Activated T-helper 17 cell treated with anti-CD3 and anti-CD28 coated beads, Interleukin-2, amount 50 U/mL, for 72 hours (primary cell): ENCODE results near the gene MAGEE1. TPM values are rescaled to one million over a fixed set of nuclear protein-coding genes. Genes with fewer than 3 reads are reported as not detected.

Source experiments
- ATAC-seq: fragments of 150-1000 bp; cut with Tn5 transposase; replicated peaks from 2 replicates; pipeline ENCODE4 v1.10.0; 2021; ENCODE audit warnings: mild to moderate bottlenecking, moderate library complexity
- H3K27ac Mint-ChIP-seq: one replicate; pipeline ENCODE4 v1.8.0; 2022; ENCODE audit warnings: mixed read lengths
- H3K27me3 Mint-ChIP-seq: one replicate; pipeline ENCODE4 v1.8.0; 2022; ENCODE audit warnings: mixed read lengths
- H3K36me3 Mint-ChIP-seq: one replicate; pipeline ENCODE4 v1.8.0; 2022; ENCODE audit warnings: low read depth, mild to moderate bottlenecking, mixed read lengths
- H3K4me1 Mint-ChIP-seq: one replicate; pipeline ENCODE4 v1.8.0; 2022; ENCODE audit warnings: mixed read lengths
- H3K4me3 Mint-ChIP-seq: one replicate; pipeline ENCODE4 v1.8.0; 2022; ENCODE audit warnings: mild to moderate bottlenecking, mixed read lengths
- H3K9me3 Mint-ChIP-seq: one replicate; pipeline ENCODE4 v1.8.0; 2022; ENCODE audit warnings: mixed read lengths
- total RNA-seq, 2 donors: library from RNA; stranded (reverse); gene quantifications; one replicate each; pipeline ENCODE4 v1.2.3, GENCODE V29; 2022

Gene MAGEE1
- total RNA-seq = 1 to 10 TPM; 3.3 to 3.7 TPM

- H3K27ac Mint-ChIP-seq = peak within 1 kb of the TSS; percentile 73
- H3K4me1 Mint-ChIP-seq = peaks cover 7% of the 10 kb centered on the region
- no peaks in the 10 kb centered on the region for H3K9me3 Mint-ChIP-seq
- no peaks in the 10 kb centered on the region for H3K27me3 Mint-ChIP-seq
- peak; percentile 86 for ATAC-seq
- peak within 1 kb of the TSS; percentile 80 for H3K4me3 Mint-ChIP-seq
- no peaks in the 10 kb centered on the region for H3K36me3 Mint-ChIP-seq
These were observed at the start of gene MAGEE1 for GRCh38 chrX:76427560-76428242. Gene MAGEE1 (plus strand): TSS chrX:76427710. CDS start chrX:76427931, 221 bp downstream.

GRCh38 chrX:76398970-76399369 is 28.5 kb upstream of the MAGEE1 start:
- H3K9me3 Mint-ChIP-seq = no peaks in the 10 kb centered on the region

GRCh38 chrX:76407795-76408194 is 19.7 kb upstream of the MAGEE1 start:
- Mint-ChIP-seq H3K27ac (no peak overlapping the region), H3K4me3 (no peak overlapping the region), H3K4me1 (no peaks in the 10 kb centered on the region), H3K36me3 (no peaks in the 10 kb centered on the region), H3K27me3 (peaks cover 4% of the 10 kb centered on the region), H3K9me3 (no peaks in the 10 kb centered on the region)
- ATAC-seq = peak; percentile 64

More at GRCh38 chrX:76398970-76399369, 28.5 kb upstream of the MAGEE1 start:
- H3K4me1 Mint-ChIP-seq = no peaks in the 10 kb centered on the region
- ATAC-seq = no peak
- H3K27ac Mint-ChIP-seq = no peak overlapping the region
- H3K4me3 Mint-ChIP-seq = no peak overlapping the region
- H3K36me3 Mint-ChIP-seq = no peaks in the 10 kb centered on the region
- no peaks in the 10 kb centered on the region for H3K27me3 Mint-ChIP-seq

- Mint-ChIP-seq H3K4me3 (no peak overlapping the region), H3K9me3 (no peaks in the 10 kb centered on the region), H3K36me3 (no peaks in the 10 kb centered on the region), H3K27ac (no peak overlapping the region), H3K27me3 (no peaks in the 10 kb centered on the region), H3K4me1 (no peaks in the 10 kb centered on the region)
- no peak for ATAC-seq
These were observed 7.3 kb upstream of the MAGEE1 start for GRCh38 chrX:76420237-76420636.

GRCh38 chrX:76428243-76429130 is 977 bp downstream of the MAGEE1 start:
- ATAC-seq = peak; percentile 53
- H3K4me3 Mint-ChIP-seq = peak overlapping the region; percentile 80

GRCh38 chrX:76433219-76433618 is 5.7 kb downstream of the MAGEE1 start:
- Mint-ChIP-seq H3K27me3 (no peaks in the 10 kb centered on the region), H3K4me3 (peak overlapping the region; percentile 23), H3K27ac (no peak overlapping the region), H3K4me1 (peaks cover 7% of the 10 kb centered on the region), H3K9me3 (no peaks in the 10 kb centered on the region), H3K36me3 (no peaks in the 10 kb centered on the region)
- peak; percentile 81 for ATAC-seq

More at GRCh38 chrX:76428243-76429130, 977 bp downstream of the MAGEE1 start:
- H3K27ac Mint-ChIP-seq = peak overlapping the region; percentile 73
- no peaks in the 10 kb centered on the region for H3K36me3 Mint-ChIP-seq
- H3K4me1 Mint-ChIP-seq = peaks cover 7% of the 10 kb centered on the region
- no peaks in the 10 kb centered on the region for H3K9me3 Mint-ChIP-seq
- no peaks in the 10 kb centered on the region for H3K27me3 Mint-ChIP-seq

GRCh38 chrX:76434103-76434741 is 6.7 kb downstream of the MAGEE1 start:
- ATAC-seq = peak; percentile 51
- no peaks in the 10 kb centered on the region for H3K27me3 Mint-ChIP-seq

DNA sequence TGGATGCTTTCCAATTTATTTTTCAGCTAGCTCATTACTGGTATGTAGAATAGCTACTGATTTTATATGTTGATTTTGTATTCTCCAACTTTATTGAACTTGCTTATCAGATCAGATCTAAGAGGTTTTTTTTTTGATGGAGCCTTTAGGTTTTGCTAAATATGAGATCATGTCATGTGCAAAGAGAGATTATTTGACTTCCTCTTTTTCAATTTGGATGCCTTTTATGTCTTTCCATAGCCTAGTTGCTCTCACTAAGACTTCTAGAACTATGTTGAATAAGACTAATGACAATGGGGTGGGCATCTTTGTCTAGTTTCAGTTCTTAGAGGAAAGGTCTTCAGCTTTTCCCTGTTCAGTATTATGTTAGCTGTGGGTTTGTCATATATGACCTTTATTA is 11.7 kb downstream of the MAGEE1 start:
- no peak overlapping the region for H3K27ac Mint-ChIP-seq

More at GRCh38 chrX:76434103-76434741, 6.7 kb downstream of the MAGEE1 start:
- H3K4me3 Mint-ChIP-seq = peak overlapping the region; percentile 27
- H3K36me3 Mint-ChIP-seq = no peaks in the 10 kb centered on the region
- H3K9me3 Mint-ChIP-seq = peaks cover 3% of the 10 kb centered on the region
- no peak overlapping the region for H3K27ac Mint-ChIP-seq
- peaks cover 7% of the 10 kb centered on the region for H3K4me1 Mint-ChIP-seq

GRCh38 chrX:76453737-76454406 is 26.4 kb downstream of the MAGEE1 start:
- Mint-ChIP-seq H3K27me3 (no peaks in the 10 kb centered on the region), H3K4me3 (no peak overlapping the region), H3K9me3 (no peaks in the 10 kb centered on the region), H3K36me3 (no peaks in the 10 kb centered on the region), H3K27ac (no peak overlapping the region), H3K4me1 (no peaks in the 10 kb centered on the region)
- no peak for ATAC-seq

More for the DNA sequence above, 11.7 kb downstream of the MAGEE1 start:
- ATAC-seq = no peak
- Mint-ChIP-seq H3K4me3 (no peak overlapping the region), H3K9me3 (peaks cover 7% of the 10 kb centered on the region), H3K27me3 (no peaks in the 10 kb centered on the region), H3K36me3 (no peaks in the 10 kb centered on the region), H3K4me1 (no peaks in the 10 kb centered on the region)

GRCh38 chrX:76454456-76454927 is 27.0 kb downstream of the MAGEE1 start:
- no peaks in the 10 kb centered on the region for H3K9me3 Mint-ChIP-seq
- no peak overlapping the region for H3K27ac Mint-ChIP-seq
- H3K27me3 Mint-ChIP-seq = no peaks in the 10 kb centered on the region
- no peaks in the 10 kb centered on the region for H3K4me1 Mint-ChIP-seq
- H3K36me3 Mint-ChIP-seq = no peaks in the 10 kb centered on the region
- no peak overlapping the region for H3K4me3 Mint-ChIP-seq
- no peak for ATAC-seq

DNA sequence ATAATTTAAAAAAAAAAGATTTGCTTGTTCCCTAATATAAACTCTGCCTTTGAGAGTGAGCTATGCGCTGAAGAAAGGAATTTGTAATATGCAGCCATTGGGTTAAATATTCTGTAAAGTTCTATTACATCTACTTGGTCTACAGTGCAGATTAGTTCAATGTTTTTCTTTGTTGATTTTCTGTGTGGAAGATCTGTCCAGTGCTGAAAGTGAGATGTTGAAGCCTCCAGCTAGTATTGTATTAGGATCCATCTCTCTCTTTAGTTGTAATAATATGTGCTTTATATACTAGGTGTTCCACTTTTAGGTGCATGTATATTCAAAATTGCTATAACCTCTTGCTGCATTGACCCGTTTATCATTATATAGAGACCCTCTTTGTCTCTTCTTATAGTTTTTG is 49.8 kb downstream of the MAGEE1 start:
- ATAC-seq = no peak
- Mint-ChIP-seq H3K27ac (no peak overlapping the region), H3K27me3 (no peaks in the 10 kb centered on the region), H3K36me3 (no peaks in the 10 kb centered on the region), H3K4me1 (no peaks in the 10 kb centered on the region), H3K9me3 (peaks cover 3% of the 10 kb centered on the region), H3K4me3 (no peak overlapping the region)
